T-helper 1 cell treated with Interleukin-12 subunit alpha and Interleukin-12 subunit beta and Interleukin-4 antibody, amounts not matched to agents 30 μg/mL and 1 μg/mL, for 36 hours (primary cell): Measurements from ENCODE around the gene SLC16A13.
"Not testable (repeated sequence)": the region's sequence is repeated elsewhere in the genome, so short reads cannot be mapped to it uniquely, and the experiment has no call there.

Source experiments
- H3K27ac Mint-ChIP-seq: one replicate; pipeline ENCODE4 v1.8.0; 2021; ENCODE audit warnings: mild to moderate bottlenecking, mixed read lengths
- H3K27me3 Mint-ChIP-seq: one replicate; pipeline ENCODE4 v1.8.0; 2021; ENCODE audit warnings: low read depth, mixed read lengths
- H3K36me3 Mint-ChIP-seq: one replicate; pipeline ENCODE4 v1.8.0; 2021; ENCODE audit warnings: low read depth, mixed read lengths
- H3K4me1 Mint-ChIP-seq: one replicate; pipeline ENCODE4 v1.8.0; 2021; ENCODE audit warnings: low read depth, mixed read lengths
- H3K4me3 Mint-ChIP-seq: one replicate; pipeline ENCODE4 v1.8.0; 2021; ENCODE audit warnings: mild to moderate bottlenecking, moderate library complexity, mixed read lengths
- H3K9me3 Mint-ChIP-seq: one replicate; pipeline ENCODE4 v1.8.0; 2021; ENCODE audit warnings: mixed read lengths

SLC16A13 gene, protein sequence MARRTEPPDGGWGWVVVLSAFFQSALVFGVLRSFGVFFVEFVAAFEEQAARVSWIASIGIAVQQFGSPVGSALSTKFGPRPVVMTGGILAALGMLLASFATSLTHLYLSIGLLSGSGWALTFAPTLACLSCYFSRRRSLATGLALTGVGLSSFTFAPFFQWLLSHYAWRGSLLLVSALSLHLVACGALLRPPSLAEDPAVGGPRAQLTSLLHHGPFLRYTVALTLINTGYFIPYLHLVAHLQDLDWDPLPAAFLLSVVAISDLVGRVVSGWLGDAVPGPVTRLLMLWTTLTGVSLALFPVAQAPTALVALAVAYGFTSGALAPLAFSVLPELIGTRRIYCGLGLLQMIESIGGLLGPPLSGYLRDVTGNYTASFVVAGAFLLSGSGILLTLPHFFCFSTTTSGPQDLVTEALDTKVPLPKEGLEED

DNA sequence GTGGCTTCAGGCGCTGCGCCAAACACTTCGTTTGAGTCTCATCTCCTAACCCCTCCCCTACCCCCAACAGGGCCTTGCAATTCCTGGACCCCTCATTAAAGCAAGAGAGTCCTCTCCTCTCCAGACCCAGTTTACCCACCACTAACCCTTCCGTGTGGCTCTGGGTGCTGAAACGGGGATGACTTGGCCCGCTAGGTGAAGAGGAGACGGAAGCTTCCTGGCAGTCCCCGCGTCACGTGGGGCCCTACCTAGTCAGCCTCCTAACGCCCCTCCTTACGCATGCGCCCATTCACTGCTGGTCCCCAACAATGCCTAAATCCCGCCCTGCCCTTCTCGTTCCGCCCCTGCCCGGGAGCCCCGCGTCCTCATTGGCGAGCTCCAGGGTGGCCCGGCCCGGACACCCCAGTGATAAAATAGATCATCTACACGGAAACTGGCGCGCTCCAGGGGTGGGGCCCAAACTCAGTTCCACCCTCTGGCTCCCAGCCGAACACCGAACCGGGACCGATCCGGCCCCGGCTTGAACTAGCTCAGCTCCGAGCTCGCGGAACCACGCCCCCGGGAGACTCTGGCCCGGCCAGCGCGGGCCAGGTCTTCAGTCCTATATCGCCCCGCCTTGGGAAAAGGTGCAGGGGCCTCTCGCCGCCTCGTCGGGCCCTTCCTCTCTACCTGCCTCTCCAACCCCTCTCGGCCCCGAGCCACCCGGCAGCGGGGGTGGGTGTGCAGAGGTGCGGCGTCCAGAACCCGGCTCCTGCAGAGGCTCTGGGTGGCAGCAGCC, at the start of gene SLC16A13:
Gene SLC16A13, plus strand, starts transcription at position 425 of the 778 bp plus-strand sequence. CDS start 368 bp downstream, outside the sequence.
- Mint-ChIP-seq H3K4me1 (peaks cover 34% of the 10 kb centered on the region), H3K27ac (peak within 1 kb of the TSS; percentile 96), H3K36me3 (peaks cover 14% of the 10 kb centered on the region), H3K27me3 (no peaks in the 10 kb centered on the region), H3K4me3 (peak within 1 kb of the TSS; percentile 88), H3K9me3 (no peaks in the 10 kb centered on the region)

DNA sequence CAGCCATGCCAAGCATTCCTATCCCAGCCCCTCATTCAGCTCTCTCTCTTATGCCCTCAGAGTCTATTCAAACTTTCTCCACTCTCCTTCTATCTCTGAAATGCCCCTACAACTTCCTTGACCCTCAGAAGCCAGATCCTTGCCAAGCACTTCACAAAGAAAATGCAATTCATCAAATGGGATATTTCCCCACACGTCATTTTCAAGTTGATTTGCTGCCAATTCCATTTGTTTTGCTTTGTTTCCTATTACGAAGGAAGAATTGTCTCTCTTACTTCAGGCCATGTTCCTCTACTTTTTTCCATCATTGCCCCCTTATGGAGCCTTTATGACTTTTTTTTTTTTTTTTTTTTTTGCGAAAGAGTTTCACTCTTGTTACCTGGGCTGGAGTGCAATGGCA, 49.1 kb upstream of the SLC16A13 start:
- H3K9me3 Mint-ChIP-seq, result no peaks in the 10 kb centered on the region
- no peaks in the 10 kb centered on the region for H3K4me1 Mint-ChIP-seq
- no peak overlapping the region for H3K27ac Mint-ChIP-seq
- H3K27me3 Mint-ChIP-seq, result no peaks in the 10 kb centered on the region
- H3K4me3 Mint-ChIP-seq, result no peak overlapping the region
- H3K36me3 Mint-ChIP-seq, result peaks cover 2% of the 10 kb centered on the region

DNA sequence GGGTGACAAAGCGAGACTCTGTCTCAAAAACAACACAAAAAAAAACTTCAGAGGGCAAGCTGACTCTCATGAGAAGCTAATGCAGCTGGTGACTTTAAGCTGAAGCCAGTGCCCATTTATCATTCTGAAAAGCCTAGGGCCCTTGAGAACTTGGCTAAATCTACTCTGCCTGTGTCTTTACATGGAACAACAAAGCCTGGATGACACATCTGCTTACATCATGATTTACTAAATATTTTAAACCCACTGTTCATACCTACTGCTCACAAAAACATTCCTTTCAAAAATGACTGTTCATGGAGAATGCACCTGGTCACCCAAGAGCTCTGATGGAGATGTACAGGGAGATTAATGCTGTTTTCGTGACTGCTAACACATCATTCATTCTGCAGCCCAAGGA, 46.0 kb upstream of the SLC16A13 start:
- no peak overlapping the region for H3K27ac Mint-ChIP-seq
- no peaks in the 10 kb centered on the region for H3K27me3 Mint-ChIP-seq
- peaks cover 12% of the 10 kb centered on the region for H3K36me3 Mint-ChIP-seq
- no peak overlapping the region for H3K4me3 Mint-ChIP-seq
- no peaks in the 10 kb centered on the region for H3K4me1 Mint-ChIP-seq
- no peaks in the 10 kb centered on the region for H3K9me3 Mint-ChIP-seq

DNA sequence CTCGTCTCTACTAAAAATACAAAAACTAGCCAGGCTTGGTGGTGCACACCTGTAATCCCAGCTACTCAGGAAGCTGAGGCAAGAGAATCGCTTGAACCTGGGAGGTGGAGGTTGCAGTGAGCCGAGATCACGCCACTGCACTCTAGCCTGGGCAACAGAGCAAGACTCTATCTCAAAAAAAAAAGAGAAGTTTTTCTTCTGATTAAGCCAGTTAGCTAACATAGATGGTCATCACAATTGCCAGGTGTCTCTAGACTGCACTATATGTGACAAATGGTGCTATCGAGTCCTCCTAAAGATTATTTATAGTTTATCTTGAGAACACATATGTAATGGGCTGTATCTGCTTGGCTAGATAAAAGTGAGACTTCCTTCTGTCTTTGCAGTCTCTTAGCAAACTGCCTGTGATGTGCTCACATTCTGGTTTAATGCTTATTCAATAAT, 42.2 kb upstream of the SLC16A13 start:
- not testable (repeated sequence) for H3K27ac Mint-ChIP-seq, H3K27me3 Mint-ChIP-seq, H3K4me3 Mint-ChIP-seq, H3K4me1 Mint-ChIP-seq, H3K9me3 Mint-ChIP-seq
- H3K36me3 Mint-ChIP-seq, result peaks cover 24% of the 10 kb centered on the region

DNA sequence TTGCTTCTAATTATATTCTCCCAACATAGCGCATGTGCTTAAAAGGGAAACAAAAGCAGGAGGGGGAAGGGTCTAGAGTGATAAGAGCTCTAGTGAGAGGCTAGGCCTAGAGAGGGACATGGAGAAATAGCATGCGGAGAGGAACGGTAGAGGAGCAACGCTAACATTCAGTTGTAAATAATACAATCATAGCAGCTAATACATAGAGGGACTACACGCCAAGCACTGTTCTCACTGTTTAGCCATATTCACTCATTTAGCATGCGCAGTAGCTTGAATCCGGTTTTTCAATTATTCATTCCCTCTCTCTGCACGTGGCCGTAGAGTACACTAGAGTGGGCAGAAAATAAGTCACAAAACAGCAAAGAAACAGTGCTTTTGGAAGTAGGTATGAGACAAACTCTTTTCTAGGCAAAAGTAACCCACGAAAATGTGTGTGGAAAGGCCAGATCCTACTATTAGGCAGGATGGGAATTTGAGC, 41.7 kb upstream of the SLC16A13 start:
- H3K9me3 Mint-ChIP-seq, result no peaks in the 10 kb centered on the region
- peaks cover 24% of the 10 kb centered on the region for H3K36me3 Mint-ChIP-seq
- no peak overlapping the region for H3K4me3 Mint-ChIP-seq
- H3K4me1 Mint-ChIP-seq, result peaks cover 2% of the 10 kb centered on the region
- H3K27me3 Mint-ChIP-seq, result no peaks in the 10 kb centered on the region
- H3K27ac Mint-ChIP-seq, result no peak overlapping the region

DNA sequence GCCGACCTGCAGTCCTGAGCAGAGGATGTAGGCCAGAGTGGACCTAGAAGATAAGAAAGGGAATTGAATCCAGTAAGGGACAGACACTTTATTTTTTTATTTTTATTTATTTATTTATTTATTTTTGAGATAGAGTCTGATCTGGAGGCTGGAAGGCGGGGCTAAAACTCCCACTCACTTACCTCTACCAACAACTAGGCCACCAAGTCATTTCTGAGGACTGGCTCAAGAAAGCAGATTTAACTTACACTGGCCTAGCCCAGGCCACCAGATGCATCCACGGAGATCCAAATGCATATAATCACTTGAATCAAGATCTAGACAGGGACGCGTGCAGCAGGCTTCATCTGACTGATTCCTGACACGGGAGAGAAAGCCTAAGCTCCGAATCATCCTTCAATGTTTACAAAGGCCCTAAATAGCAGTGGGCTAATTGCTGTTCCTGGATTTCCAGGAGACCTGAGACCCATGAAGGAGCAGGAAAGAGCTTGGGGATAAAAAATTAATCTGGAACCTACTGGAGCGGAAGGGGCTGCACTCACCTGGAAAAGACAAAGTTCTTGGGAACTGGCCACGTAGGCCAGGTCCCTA, 41.1 kb upstream of the SLC16A13 start:
- Mint-ChIP-seq H3K4me1 (peaks cover 2% of the 10 kb centered on the region), H3K36me3 (peaks cover 30% of the 10 kb centered on the region), H3K4me3 (no peak overlapping the region), H3K9me3 (no peaks in the 10 kb centered on the region), H3K27ac (no peak overlapping the region), H3K27me3 (no peaks in the 10 kb centered on the region)

DNA sequence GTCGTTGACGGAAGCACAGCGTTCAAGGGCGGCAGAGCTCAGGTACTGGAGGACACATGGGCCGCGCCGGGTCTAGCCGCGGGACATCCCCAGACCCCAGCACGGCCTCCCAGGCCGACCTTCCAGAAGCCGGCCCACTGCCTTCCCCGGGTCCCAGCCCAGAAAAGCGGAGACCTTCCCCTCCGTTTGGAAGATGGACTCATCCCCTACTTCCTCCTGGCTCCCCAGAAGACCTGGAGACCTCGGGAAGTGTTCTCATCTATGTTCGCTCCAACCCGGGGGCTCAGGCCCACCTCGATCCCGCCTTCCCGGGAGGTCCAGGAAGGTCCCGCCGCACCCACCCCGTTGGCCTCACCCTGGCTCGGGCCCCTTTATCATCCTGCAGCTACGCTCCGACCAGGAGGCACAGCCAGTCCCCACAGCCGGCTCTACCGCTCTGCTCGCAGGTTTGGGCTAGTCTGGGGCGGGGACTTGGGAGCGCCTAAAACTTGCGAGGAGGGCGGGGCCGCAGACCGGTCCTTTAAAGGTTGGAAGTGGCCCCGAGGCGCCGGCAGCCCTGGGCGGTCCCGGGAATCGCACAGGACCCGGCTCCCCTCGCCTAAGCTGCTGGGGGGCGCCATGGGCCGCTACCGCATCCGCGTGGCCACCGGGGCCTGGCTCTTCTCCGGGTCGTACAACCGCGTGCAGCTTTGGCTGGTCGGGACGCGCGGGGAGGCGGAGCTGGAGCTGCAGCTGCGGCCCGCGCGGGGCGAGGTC, 40.1 kb upstream of the SLC16A13 start, which contains the start of gene ALOX12:
Gene ALOX12, plus strand, starts transcription at position 550 of the 756 bp plus-strand sequence. Its CDS starts 69 bp downstream, at position 619.
- Mint-ChIP-seq H3K36me3 (peaks cover 32% of the 10 kb centered on the region), H3K4me1 (peaks cover 2% of the 10 kb centered on the region), H3K4me3 (no peak within 1 kb of the TSS), H3K27ac (no peak within 1 kb of the TSS), H3K27me3 (no peaks in the 10 kb centered on the region), H3K9me3 (no peaks in the 10 kb centered on the region)

DNA sequence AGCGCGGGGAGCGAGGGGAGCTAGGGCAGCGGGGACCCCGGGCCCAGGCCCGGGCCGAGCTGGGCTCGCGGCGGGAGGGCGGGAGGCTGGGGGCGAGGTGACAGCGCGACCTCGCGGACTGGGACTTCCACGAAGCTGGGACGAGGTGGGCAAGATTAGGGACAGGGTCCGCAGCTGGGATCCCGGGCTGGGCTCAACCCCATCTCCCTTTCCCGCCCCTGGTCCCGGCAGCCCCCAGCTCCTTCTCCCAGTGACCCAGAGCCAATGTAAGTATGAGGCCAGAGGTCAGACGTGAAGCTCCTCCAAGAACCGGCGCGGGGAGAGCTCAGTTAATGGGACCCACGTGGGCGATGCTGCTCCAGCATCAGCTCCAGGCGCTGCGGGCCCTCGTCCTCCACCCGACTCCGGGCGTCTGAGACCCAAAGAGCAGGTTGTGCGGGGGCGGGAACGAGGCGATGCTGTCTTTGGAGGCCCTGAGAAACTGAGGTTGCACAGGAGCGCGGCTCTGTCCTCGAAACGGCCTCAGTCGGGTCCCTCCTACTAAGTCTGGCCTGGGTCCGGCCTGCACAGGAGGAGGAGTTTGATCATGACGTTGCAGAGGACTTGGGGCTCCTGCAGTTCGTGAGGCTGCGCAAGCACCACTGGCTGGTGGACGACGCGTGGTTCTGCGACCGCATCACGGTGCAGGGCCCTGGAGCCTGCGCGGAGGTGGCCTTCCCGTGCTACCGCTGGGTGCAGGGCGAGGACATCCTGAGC, 39.4 kb upstream of the SLC16A13 start:
- Mint-ChIP-seq H3K27me3 (no peaks in the 10 kb centered on the region), H3K9me3 (no peaks in the 10 kb centered on the region), H3K27ac (no peak overlapping the region), H3K4me1 (peaks cover 2% of the 10 kb centered on the region), H3K4me3 (no peak overlapping the region), H3K36me3 (peaks cover 35% of the 10 kb centered on the region)

DNA sequence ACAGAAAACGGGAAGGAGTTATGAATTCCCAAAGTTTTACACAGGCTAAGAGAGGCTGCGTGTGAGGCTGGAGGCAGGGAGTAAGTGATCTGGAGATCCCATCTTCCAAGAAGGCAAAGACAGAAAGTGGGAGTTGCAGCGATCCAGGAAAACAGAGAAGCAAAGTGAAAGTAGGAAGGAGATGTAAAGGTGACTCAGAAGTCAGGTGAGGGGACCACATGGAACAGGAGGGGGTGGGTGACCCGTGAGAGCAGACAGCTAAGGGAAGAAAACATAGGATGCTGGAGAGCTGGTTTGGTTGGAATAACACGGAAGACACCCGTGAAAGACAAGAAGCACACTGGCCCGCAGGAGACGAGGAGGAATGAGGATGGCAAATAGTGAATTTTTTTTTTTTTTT, 38.6 kb upstream of the SLC16A13 start:
- H3K9me3 Mint-ChIP-seq, result no peaks in the 10 kb centered on the region
- no peaks in the 10 kb centered on the region for H3K27me3 Mint-ChIP-seq
- H3K36me3 Mint-ChIP-seq, result peaks cover 37% of the 10 kb centered on the region
- no peak overlapping the region for H3K4me3 Mint-ChIP-seq
- peaks cover 4% of the 10 kb centered on the region for H3K4me1 Mint-ChIP-seq
- H3K27ac Mint-ChIP-seq, result no peak overlapping the region

DNA sequence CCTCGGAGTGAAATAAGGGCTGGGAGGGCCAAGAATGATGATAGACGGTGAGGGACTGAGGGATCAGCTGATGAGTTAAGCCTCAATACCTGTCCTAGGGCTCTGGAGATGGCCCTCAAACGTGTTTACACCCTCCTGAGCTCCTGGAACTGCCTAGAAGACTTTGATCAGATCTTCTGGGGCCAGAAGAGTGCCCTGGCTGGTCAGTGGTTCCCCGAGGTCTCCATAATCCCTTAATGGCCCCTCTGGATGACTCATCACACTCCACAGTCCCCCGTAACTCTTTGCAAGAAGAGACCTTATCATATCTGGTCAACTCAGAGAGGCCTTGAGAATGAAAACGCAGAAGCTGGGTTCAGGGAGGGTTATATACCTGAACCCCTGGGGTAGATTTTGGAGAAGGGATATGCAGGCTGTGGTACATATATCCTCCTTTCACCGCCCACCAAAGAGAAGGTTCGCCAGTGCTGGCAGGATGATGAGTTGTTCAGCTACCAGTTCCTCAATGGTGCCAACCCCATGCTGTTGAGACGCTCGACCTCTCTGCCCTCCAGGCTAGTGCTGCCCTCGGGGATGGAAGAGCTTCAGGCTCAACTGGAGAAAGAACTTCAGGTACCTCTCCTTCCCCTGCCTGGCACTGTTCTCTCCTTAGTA, 36.8 kb upstream of the SLC16A13 start:
- H3K4me3 Mint-ChIP-seq, result no peak overlapping the region
- H3K36me3 Mint-ChIP-seq, result peaks cover 40% of the 10 kb centered on the region
- no peaks in the 10 kb centered on the region for H3K27me3 Mint-ChIP-seq
- H3K4me1 Mint-ChIP-seq, result peaks cover 7% of the 10 kb centered on the region
- H3K27ac Mint-ChIP-seq, result no peak overlapping the region
- no peaks in the 10 kb centered on the region for H3K9me3 Mint-ChIP-seq

DNA sequence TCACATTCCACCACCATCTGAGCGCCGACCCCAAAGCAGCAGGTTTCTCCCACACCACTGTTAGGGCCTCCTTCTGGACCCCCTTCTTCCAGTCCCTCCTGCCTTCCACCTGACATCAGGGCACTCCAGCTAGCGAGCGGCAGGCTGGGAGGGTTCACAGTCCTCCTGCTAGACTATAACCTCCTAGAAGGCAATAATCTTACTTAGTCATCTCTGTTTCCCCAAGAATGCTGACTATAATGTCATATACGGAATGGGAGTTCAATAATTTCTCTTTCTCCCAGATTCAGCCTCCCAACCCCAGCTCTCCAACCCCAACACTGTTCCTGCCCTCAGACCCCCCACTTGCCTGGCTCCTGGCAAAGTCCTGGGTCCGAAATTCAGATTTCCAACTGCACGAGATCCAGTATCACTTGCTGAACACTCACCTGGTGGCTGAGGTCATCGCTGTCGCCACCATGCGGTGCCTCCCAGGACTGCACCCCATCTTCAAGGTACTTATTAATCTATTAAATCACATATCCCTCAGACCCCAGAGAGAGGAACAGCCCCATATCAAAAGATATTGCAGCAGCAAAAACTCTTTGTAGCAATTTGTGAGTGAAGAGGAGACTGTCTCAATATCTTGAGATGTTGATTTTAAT, 34.4 kb upstream of the SLC16A13 start:
- H3K9me3 Mint-ChIP-seq, result no peaks in the 10 kb centered on the region
- no peak overlapping the region for H3K27ac Mint-ChIP-seq
- no peaks in the 10 kb centered on the region for H3K27me3 Mint-ChIP-seq
- H3K4me1 Mint-ChIP-seq, result peaks cover 12% of the 10 kb centered on the region
- peaks cover 35% of the 10 kb centered on the region for H3K36me3 Mint-ChIP-seq
- H3K4me3 Mint-ChIP-seq, result no peak overlapping the region

DNA sequence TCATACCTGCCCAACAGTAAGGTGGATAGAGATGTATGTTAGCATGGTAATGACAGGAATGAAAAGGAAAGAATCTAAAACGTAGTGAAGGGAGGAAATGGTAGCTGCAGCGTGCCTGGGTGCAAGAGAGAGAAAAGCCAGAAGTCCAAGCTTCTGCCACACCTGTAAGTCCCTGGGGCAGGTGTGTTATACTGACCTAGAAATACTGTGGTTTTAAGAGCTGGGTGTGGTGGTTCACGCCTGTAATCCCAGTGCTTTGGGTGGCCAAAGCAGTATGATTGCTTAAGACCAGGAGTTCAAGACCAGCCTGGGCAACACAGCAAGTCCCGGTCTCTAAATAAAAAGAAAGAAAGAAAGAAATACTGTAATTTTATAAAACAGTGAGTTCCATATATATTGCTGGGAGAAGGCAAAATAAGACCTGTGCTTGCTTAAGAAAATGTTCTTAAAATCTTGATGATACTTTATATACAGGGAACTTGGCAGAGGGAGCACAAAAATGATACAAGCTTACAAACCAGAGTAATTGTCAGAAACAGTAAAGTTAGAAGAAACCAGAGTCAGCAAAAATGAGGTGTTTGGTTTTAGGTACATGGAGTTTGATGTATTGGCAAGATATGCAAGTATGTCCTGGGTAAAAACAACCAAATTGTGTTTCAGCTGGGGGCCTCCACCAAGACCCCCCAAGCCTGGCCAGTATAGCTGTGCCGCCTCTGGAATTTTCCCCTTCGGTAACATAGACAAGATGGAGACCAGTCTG, 33.3 kb upstream of the SLC16A13 start:
- Mint-ChIP-seq H3K27ac (no peak overlapping the region), H3K4me3 (no peak overlapping the region), H3K9me3 (no peaks in the 10 kb centered on the region), H3K27me3 (no peaks in the 10 kb centered on the region), H3K4me1 (peaks cover 17% of the 10 kb centered on the region), H3K36me3 (peaks cover 31% of the 10 kb centered on the region)
